Measurements from ENCODE around the gene TSPYL1. TPM values are rescaled to one million over a fixed set of nuclear protein-coding genes. Genes with fewer than 3 reads are reported as not detected.

Gene TSPYL1
- total RNA-seq, 1 donor from 2014 or later, result 95.6 TPM

GRCh38 chr6:116239856-116240255 is 39.9 kb downstream of the TSPYL1 start:
- TF ChIP-seq CTCF (IDR thresholded peaks at IDR 0.05; ENCODE audit: unreplicated experiment), result no peak
- Mint-ChIP-seq H3K27ac (no peak overlapping the region), H3K4me1 (peaks cover 10% of the 10 kb centered on the region), H3K27me3 (ENCODE audit: low read depth) (no peaks in the 10 kb centered on the region), H3K4me3 (no peak overlapping the region), H3K36me3 (peaks cover 12% of the 10 kb centered on the region), H3K9me3 (no peaks in the 10 kb centered on the region)
- no peak for DNase-seq (ENCODE audit: low spot score in 2 of 2, unreplicated experiment in 2 of 2)

GRCh38 chr6:116239256-116239655 is 40.5 kb downstream of the TSPYL1 start:
- H3K27ac Mint-ChIP-seq, result no peak overlapping the region
- H3K36me3 Mint-ChIP-seq, result peaks cover 12% of the 10 kb centered on the region
- no peaks in the 10 kb centered on the region for H3K27me3 Mint-ChIP-seq (ENCODE audit: low read depth)
- H3K9me3 Mint-ChIP-seq, result no peaks in the 10 kb centered on the region
- peaks cover 7% of the 10 kb centered on the region for H3K4me1 Mint-ChIP-seq
- DNase-seq (ENCODE audit: low spot score in 2 of 2, unreplicated experiment in 2 of 2), result no peak
- TF ChIP-seq CTCF (IDR thresholded peaks at IDR 0.05; ENCODE audit: unreplicated experiment), result no peak
- no peak overlapping the region for H3K4me3 Mint-ChIP-seq

GRCh38 chr6:116238083-116238482 is 41.6 kb downstream of the TSPYL1 start:
- no peak for DNase-seq (ENCODE audit: low spot score in 2 of 2, unreplicated experiment in 2 of 2)
- Mint-ChIP-seq H3K36me3 (peaks cover 14% of the 10 kb centered on the region), H3K4me1 (no peaks in the 10 kb centered on the region), H3K4me3 (no peak overlapping the region), H3K9me3 (no peaks in the 10 kb centered on the region), H3K27ac (no peak overlapping the region), H3K27me3 (ENCODE audit: low read depth) (no peaks in the 10 kb centered on the region)
- TF ChIP-seq CTCF (IDR thresholded peaks at IDR 0.05; ENCODE audit: unreplicated experiment), result no peak

- no peaks in the 10 kb centered on the region for H3K27me3 Mint-ChIP-seq (ENCODE audit: low read depth)
- no peaks in the 10 kb centered on the region for H3K9me3 Mint-ChIP-seq
- no peak overlapping the region for H3K4me3 Mint-ChIP-seq
- DNase-seq (ENCODE audit: low spot score in 2 of 2, unreplicated experiment in 2 of 2), result no peak
- H3K27ac Mint-ChIP-seq, result no peak overlapping the region
- TF ChIP-seq CTCF (IDR thresholded peaks at IDR 0.05; ENCODE audit: unreplicated experiment), result no peak
- no peaks in the 10 kb centered on the region for H3K4me1 Mint-ChIP-seq
- peaks cover 11% of the 10 kb centered on the region for H3K36me3 Mint-ChIP-seq
These were observed 45.0 kb downstream of the TSPYL1 start for GRCh38 chr6:116234689-116235088.

- H3K4me1 Mint-ChIP-seq, result no peaks in the 10 kb centered on the region
- H3K27ac Mint-ChIP-seq, result no peak overlapping the region
- H3K4me3 Mint-ChIP-seq, result no peak overlapping the region
- no peaks in the 10 kb centered on the region for H3K27me3 Mint-ChIP-seq (ENCODE audit: low read depth)
- no peak for TF ChIP-seq CTCF (IDR thresholded peaks at IDR 0.05; ENCODE audit: unreplicated experiment)
- no peaks in the 10 kb centered on the region for H3K9me3 Mint-ChIP-seq
- DNase-seq (ENCODE audit: low spot score in 2 of 2, unreplicated experiment in 2 of 2), result no peak
- peaks cover 2% of the 10 kb centered on the region for H3K36me3 Mint-ChIP-seq
These were observed 50.3 kb downstream of the TSPYL1 start for GRCh38 chr6:116229287-116229913.

Other genes starting within 250 kb of the TSPYL1 start
- gene FRK, start 219.0 kb downstream of the TSPYL1 start, total RNA-seq, result 4.9 to 5.2 TPM (median 5.1 TPM) in 3 replicates
- gene NT5DC1, start 179.1 kb downstream of the TSPYL1 start, total RNA-seq, result 30.8 to 34.5 TPM (median 33.4 TPM) in 3 replicates
- not detected in 3 replicates for gene COL10A1, start 153.8 kb downstream of the TSPYL1 start, total RNA-seq
- 40.8 to 44.0 TPM (median 41.2 TPM) in 3 replicates for gene TSPYL4, start 25.9 kb downstream of the TSPYL1 start, total RNA-seq
- 69.6 to 73.3 TPM (median 70.7 TPM) in 3 replicates for gene DSE, start 91.0 kb upstream of the TSPYL1 start, total RNA-seq
- gene CALHM6, start 181.4 kb upstream of the TSPYL1 start, total RNA-seq, result 2.2 to 2.4 TPM (median 2.4 TPM) in 3 replicates
- gene CALHM5, start 231.7 kb upstream of the TSPYL1 start, total RNA-seq, result 1.4 to 1.7 TPM (median 1.6 TPM) in 3 replicates

All from mesothelial cell of epicardium (in vitro differentiated cells).